ENCODE results near the gene ATP2B2.

- TF ChIP-seq CTCF (conservative IDR thresholded peaks at IDR 0.05; ENCODE audit: low read length) (no peak), EZH2phosphoT487 (IDR thresholded peaks at IDR 0.05; ENCODE audit: borderline replicate concordance, low read depth, low read length) (no peak)
Observed at GRCh38 chr3:10394491-10395025, 110.8 kb downstream of the ATP2B2 start.
